ENCODE data around the gene PKN1.
A peak's percentile ranks its signal among the peaks of the same experiment; 100 is the strongest.

The PKN1 gene

GRCh38 chr19:14516746-14517438 lies 83.8 kb downstream of the PKN1 start:
- DNase-seq = peak; percentile 50

- no peak for DNase-seq
These were observed 84.3 kb downstream of the PKN1 start for GRCh38 chr19:14517446-14517839.

- peak; percentile 88 for DNase-seq
These were observed 84.9 kb downstream of the PKN1 start, which contains the start of gene DNAJB1 for GRCh38 chr19:14517840-14518505. TSS of gene DNAJB1 (minus strand) at chr19:14518397. CDS start at chr19:14518349, 48 bp downstream.

GRCh38 chr19:14519245-14519859 lies 86.2 kb downstream of the PKN1 start:
- no peak for DNase-seq

GRCh38 chr19:14519860-14520407 lies 86.8 kb downstream of the PKN1 start:
- no peak for DNase-seq

- DNase-seq = no peak
These were observed 87.4 kb downstream of the PKN1 start for GRCh38 chr19:14520543-14520942.

Data from midbrain (tissue), 1 donor.